Adrenal gland (tissue), 5 donors: ENCODE data around the gene CDK6.

ENCODE experiments used
- POLR2A ChIP-seq, 2 donors: fragments of 450-650 bp; IDR thresholded peaks; one replicate each; pipeline ENCODE4 v1.6.1; 2017; ENCODE audit warnings: antibody characterized with exemption in 2 of 2, mild to moderate bottlenecking in 2 of 2, moderate library complexity in 1 of 2
- TF ChIP-seq, protein P1 (sequence below), 6 experiments: fragments of 450-650 bp in 4 of 6; fragments of 200-600 bp in 2 of 6; sonication (generic) in 1 of 6; IDR thresholded peaks; 1 replicate in 5 of 6; 2 replicates in 1 of 6; pipeline versions ENCODE4 v1.5.1 to v1.8.0; 2016 to 2021; ENCODE audit warnings: antibody characterized with exemption in 6 of 6, mild to moderate bottlenecking in 2 of 6, moderate library complexity in 1 of 6
- donor health status: DM: no; HTN: no; CAD: no.

DNA sequence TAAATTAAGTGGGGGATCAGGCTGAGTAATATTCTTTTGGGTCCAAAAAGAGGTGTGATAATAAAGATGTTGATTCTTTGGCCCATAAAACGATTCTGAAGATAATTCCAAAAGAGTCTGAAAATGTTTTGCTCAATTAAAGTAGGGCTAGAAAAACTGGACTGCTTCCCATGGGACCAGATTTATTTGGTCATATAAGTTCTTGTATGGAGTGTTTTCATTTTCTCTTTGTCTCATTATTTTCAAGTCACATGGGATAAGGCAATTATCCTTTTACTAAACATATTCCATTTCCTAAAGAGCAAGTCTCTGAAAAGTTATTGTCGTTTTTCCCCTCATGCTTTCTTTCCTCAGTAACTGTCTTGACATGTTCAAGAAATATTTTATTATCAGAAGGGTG is 41.5 kb downstream of the CDK6 start:
- TF ChIP-seq, protein P1, sequence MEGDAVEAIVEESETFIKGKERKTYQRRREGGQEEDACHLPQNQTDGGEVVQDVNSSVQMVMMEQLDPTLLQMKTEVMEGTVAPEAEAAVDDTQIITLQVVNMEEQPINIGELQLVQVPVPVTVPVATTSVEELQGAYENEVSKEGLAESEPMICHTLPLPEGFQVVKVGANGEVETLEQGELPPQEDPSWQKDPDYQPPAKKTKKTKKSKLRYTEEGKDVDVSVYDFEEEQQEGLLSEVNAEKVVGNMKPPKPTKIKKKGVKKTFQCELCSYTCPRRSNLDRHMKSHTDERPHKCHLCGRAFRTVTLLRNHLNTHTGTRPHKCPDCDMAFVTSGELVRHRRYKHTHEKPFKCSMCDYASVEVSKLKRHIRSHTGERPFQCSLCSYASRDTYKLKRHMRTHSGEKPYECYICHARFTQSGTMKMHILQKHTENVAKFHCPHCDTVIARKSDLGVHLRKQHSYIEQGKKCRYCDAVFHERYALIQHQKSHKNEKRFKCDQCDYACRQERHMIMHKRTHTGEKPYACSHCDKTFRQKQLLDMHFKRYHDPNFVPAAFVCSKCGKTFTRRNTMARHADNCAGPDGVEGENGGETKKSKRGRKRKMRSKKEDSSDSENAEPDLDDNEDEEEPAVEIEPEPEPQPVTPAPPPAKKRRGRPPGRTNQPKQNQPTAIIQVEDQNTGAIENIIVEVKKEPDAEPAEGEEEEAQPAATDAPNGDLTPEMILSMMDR (IDR thresholded peaks at IDR 0.05): no peak
- no peak for TF ChIP-seq POLR2A (IDR thresholded peaks at IDR 0.05)
